K562 (cell line): Measurements from ENCODE around the gene PFDN2. TPM values are rescaled to one million over a fixed set of nuclear protein-coding genes. Genes with fewer than 3 reads are reported as not detected.
A peak's percentile ranks its signal among the peaks of the same experiment; 100 is the strongest.

Source experiments
- C11orf30 ChIP-seq: fragments of 450-650 bp; IDR thresholded peaks from 2 replicates; pipeline ENCODE4 v1.6.1; 2016; ENCODE audit warnings: low read depth, mild to moderate bottlenecking
- CBX8 ChIP-seq: fragments of 200-600 bp; sonication (generic); IDR thresholded peaks from 2 replicates; pipeline ENCODE4 v1.6.1; 2012; ENCODE audit warnings: borderline replicate concordance, mixed run types, low read depth, mild to moderate bottlenecking, moderate library complexity, mixed read lengths, low read length, control low read depth, inconsistent platforms; ENCODE audit not compliant: poor library complexity, severe bottlenecking; ENCODE audit errors: extremely low read depth
- CEBPG ChIP-seq, 3 experiments: fragments of 200-800 bp in 1 of 3; sonication (Bioruptor generic) in 1 of 3; sonication (generic) in 1 of 3; formaldehyde crosslinking in 1 of 3; IDR thresholded peaks in 2 of 3; conservative IDR thresholded peaks in 1 of 3; 2 replicates each; pipeline versions ENCODE4 v1.6.1 to v1.8.0; 2016 to 2022; ENCODE audit warnings: missing compliant biosample characterization in 2 of 3, missing genetic modification characterization in 2 of 3, mild to moderate bottlenecking in 1 of 3, missing genetic modification reagents in 1 of 3
- FOXM1 ChIP-seq, 2 experiments: fragments of 450-650 bp in 1 of 2; sonication (generic) in 1 of 2; formaldehyde crosslinking in 1 of 2; IDR thresholded peaks; 2 replicates each; pipeline versions ENCODE4 v1.6.1 to v1.9.0; 2017 to 2022; ENCODE audit warnings: low read depth in 2 of 2, mild to moderate bottlenecking in 2 of 2, missing genetic modification reagents in 1 of 2, moderate library complexity in 1 of 2
- GABPA ChIP-seq: fragments of 200-800 bp; sonication (Bioruptor generic); conservative IDR thresholded peaks from 2 replicates; pipeline ENCODE4 v1.6.1; 2016; ENCODE audit warnings: low read depth, missing genetic modification characterization, missing compliant biosample characterization
- GATAD2A ChIP-seq: fragments of 450-650 bp; IDR thresholded peaks from 2 replicates; pipeline ENCODE4 v1.6.1; 2017
- HDAC8 ChIP-seq: fragments of 450-650 bp; IDR thresholded peaks from 2 replicates; pipeline ENCODE4 v1.6.1; 2016; ENCODE audit warnings: mild to moderate bottlenecking, missing genetic modification characterization, moderate library complexity, missing compliant biosample characterization
- MAFG ChIP-seq: fragments of 450-650 bp; conservative IDR thresholded peaks from 2 replicates; pipeline ENCODE4 v1.6.1; 2016; ENCODE audit warnings: missing genetic modification characterization, missing compliant biosample characterization
- PTRF ChIP-seq: fragments of 450-650 bp; IDR thresholded peaks from 2 replicates; pipeline ENCODE4 v1.6.1; 2016; ENCODE audit warnings: mild to moderate bottlenecking, missing genetic modification characterization, missing compliant biosample characterization
- XRCC5 ChIP-seq: fragments of 200-400 bp; formaldehyde crosslinking; IDR thresholded peaks from 2 replicates; pipeline ENCODE4 v1.6.1; 2017; ENCODE audit warnings: low read depth, mild to moderate bottlenecking, low read length
- ZNF699 ChIP-seq: fragments of 250-450 bp; sonication (Bioruptor Pico); IDR thresholded peaks from 2 replicates; pipeline ENCODE4 v1.8.0; 2021; ENCODE audit warnings: mild to moderate bottlenecking, moderate library complexity; ENCODE audit not compliant: insufficient replicate concordance
- polyA plus RNA-seq, 8 experiments: library from polyadenylated mRNA; depleted of rRNA in 4 of 8; stranded (reverse) in 5 of 8; unstranded in 3 of 8; fragments of >200 nt; fragmentation: Nextera tagmentation in 2 of 8; fragmentation: Illumina TruSeq in 1 of 8; extraction: Ambion mirVana in 2 of 8; extraction: Trizol in 1 of 8; gene quantifications; 2 replicates each; pipeline versions ENCODE4 v1.2.1 to v1.2.3, GENCODE V29; 2011 to 2014; ENCODE audit warnings: inconsistent platforms in 1 of 8, missing spikeins in 1 of 8
- total RNA-seq, 7 experiments: library from RNA; depleted of rRNA in 6 of 7; stranded (reverse); fragments of >200 nt in 6 of 7; fragmentation: Illumina TruSeq in 2 of 7; extraction: Trizol in 2 of 7; gene quantifications; 2 replicates each; pipeline versions ENCODE4 v1.2.1 to v1.2.3, GENCODE V29; 2011 to 2021; ENCODE audit warnings: low replicate concordance in 1 of 7
- TF ChIP-seq, protein P1 (sequence below): fragments of 450-650 bp; IDR thresholded peaks from 2 replicates; pipeline ENCODE4 v1.6.1; 2018; ENCODE audit warnings: mild to moderate bottlenecking, low read depth; ENCODE audit not compliant: partially characterized antibody
- TF ChIP-seq, protein P2 (sequence below): fragments of 450-650 bp; IDR thresholded peaks from 2 replicates; pipeline ENCODE4 v1.6.1; 2016; ENCODE audit warnings: mild to moderate bottlenecking

The PFDN2 gene
- total and polyA plus RNA-seq, 9 of the 15 experiments (the other 6 are each of a cell fraction or from before 2014, with no cell fraction given): 50.2 to 361 (median 144) TPM

DNA sequence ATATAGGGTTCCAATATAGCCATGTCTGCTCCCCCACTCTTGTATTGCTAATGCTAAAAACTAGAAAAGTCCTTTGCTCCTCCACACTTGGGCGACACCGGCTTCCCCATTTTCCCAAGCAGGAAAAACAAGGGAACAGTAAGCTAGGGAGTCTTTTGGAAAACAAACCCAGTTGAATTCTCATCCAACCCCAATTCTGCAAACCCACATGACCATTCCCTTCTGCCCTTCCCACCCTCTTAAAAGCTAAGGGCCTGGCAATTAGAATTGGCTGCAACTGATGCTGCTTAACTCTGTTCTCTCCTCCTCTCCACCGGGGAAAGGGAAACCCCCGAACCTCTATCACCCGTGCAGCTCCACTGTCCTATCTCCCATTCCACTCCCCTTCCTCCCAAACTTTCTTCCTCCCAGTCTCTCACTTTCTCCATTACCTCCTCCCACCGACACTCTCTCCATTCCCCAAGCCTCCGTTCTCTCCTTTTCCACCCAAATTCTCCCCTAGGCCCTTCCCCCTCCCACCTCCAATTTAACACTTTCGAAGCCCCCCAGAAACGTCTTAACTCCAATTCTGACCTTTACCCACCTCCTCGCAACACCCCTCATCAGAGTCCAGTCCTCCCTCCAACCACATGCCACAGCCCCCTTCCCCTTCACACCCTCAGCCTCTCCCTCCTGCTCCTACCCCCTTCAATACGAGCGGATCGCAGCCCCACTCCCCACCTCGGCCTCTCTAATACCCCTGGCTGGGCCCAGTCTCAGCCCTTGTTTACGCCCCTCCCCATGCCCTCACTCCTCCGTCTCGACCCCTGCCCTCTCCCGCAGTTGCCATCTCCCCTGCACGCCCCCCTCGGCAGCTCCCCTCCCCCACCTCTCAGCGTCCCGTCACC is 13.9 kb upstream of the PFDN2 start (continued):
- TF ChIP-seq CBX8 (no peak), ZNF699 (CRISPR knock-in tag) (no peak), CEBPG (CRISPR knock-in tag; IDR thresholded peaks at IDR 0.05) (no peak), CEBPG (tag; conservative IDR thresholded peaks at IDR 0.05 in 1 of 2, IDR thresholded peaks at IDR 0.05 in 1 of 2) (no peak), HDAC8 (no peak), MAFG (tag) (no peak), FOXM1 (IDR thresholded peaks at IDR 0.05; ENCODE audit: low read depth) (no peak), FOXM1 (CRISPR knock-in tag; IDR thresholded peaks at IDR 0.05; ENCODE audit: low read depth) (no peak), PTRF (tag) (no peak), GATAD2A (peak; percentile 44; the same call in 1 of the 2 replicates), GABPA (tag) (no peak), XRCC5 (no peak), C11orf30 (no peak)
- TF ChIP-seq, protein P1, sequence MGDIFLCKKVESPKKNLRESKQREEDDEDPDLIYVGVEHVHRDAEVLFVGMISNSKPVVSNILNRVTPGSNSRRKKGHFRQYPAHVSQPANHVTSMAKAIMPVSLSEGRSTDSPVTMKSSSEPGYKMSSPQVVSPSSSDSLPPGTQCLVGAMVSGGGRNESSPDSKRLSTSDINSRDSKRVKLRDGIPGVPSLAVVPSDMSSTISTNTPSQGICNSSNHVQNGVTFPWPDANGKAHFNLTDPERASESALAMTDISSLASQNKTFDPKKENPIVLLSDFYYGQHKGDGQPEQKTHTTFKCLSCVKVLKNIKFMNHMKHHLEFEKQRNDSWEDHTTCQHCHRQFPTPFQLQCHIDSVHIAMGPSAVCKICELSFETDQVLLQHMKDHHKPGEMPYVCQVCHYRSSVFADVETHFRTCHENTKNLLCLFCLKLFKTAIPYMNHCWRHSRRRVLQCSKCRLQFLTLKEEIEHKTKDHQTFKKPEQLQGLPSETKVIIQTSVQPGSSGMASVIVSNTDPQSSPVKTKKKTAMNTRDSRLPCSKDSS: peak; percentile 59
- TF ChIP-seq, protein P2, sequence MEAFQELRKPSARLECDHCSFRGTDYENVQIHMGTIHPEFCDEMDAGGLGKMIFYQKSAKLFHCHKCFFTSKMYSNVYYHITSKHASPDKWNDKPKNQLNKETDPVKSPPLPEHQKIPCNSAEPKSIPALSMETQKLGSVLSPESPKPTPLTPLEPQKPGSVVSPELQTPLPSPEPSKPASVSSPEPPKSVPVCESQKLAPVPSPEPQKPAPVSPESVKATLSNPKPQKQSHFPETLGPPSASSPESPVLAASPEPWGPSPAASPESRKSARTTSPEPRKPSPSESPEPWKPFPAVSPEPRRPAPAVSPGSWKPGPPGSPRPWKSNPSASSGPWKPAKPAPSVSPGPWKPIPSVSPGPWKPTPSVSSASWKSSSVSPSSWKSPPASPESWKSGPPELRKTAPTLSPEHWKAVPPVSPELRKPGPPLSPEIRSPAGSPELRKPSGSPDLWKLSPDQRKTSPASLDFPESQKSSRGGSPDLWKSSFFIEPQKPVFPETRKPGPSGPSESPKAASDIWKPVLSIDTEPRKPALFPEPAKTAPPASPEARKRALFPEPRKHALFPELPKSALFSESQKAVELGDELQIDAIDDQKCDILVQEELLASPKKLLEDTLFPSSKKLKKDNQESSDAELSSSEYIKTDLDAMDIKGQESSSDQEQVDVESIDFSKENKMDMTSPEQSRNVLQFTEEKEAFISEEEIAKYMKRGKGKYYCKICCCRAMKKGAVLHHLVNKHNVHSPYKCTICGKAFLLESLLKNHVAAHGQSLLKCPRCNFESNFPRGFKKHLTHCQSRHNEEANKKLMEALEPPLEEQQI: no peak
